Measurements from ENCODE around the gene NRM. TPM values are rescaled to one million over a fixed set of nuclear protein-coding genes. Genes with fewer than 3 reads are reported as not detected.

NRM gene
- 3.5 and 4.4 TPM in 2 replicates for total RNA-seq

GRCh38 chr6:30690403-30691207 is at the start of gene NRM:
Gene NRM (minus strand): TSS chr6:30690984. CDS start chr6:30690974, 10 bp downstream.

GRCh38 chr6:30719791-30720737 is 29.3 kb upstream of the NRM start, which contains the start of gene TUBB:
Gene TUBB (plus strand): TSS chr6:30720352. CDS start chr6:30720507, 155 bp downstream.

GRCh38 chr6:30717129-30717844 is 26.5 kb upstream of the NRM start, which contains the start of gene MDC1:
Gene MDC1 (minus strand): TSS chr6:30717281. CDS start chr6:30715175, 2,106 bp downstream.

GRCh38 chr6:30686009-30686907 is 4.5 kb downstream of the NRM start, which contains the start of gene PPP1R18:
Gene PPP1R18 (minus strand): TSS chr6:30686645. CDS start chr6:30686018, 627 bp downstream.

GRCh38 chr6:30672445-30673253 is 18.1 kb downstream of the NRM start, which contains the start of gene DHX16:
Gene DHX16 (minus strand): TSS chr6:30673006. CDS start chr6:30672841, 165 bp downstream.

GRCh38 chr6:30646450-30647241 is 44.1 kb downstream of the NRM start, which contains the start of gene C6orf136:
Gene C6orf136 (plus strand): TSS chr6:30647133. CDS start chr6:30647232, 99 bp downstream.

Small RNAs within 50 kb of the gene (small RNA-seq; reads per million reads assigned to genes)
- not detected for gene RF00019

Other genes with a start within 250 kb of the NRM start
- 291 and 298 TPM in 2 replicates for gene HLA-E, start 201.5 kb downstream of the NRM start, total RNA-seq
- 53.3 and 53.5 TPM in 2 replicates for gene GNL1, start 134.5 kb downstream of the NRM start, total RNA-seq
- 5.7 and 8.2 TPM in 2 replicates for gene PRR3, start 133.7 kb downstream of the NRM start, total RNA-seq
- gene ABCF1, start 119.5 kb downstream of the NRM start, total RNA-seq = 41.1 and 45.6 TPM in 2 replicates
- 43.3 and 56.8 TPM in 2 replicates for gene PPP1R10, start 73.7 kb downstream of the NRM start, total RNA-seq
- 84.2 and 95.2 TPM in 2 replicates for gene MRPS18B, start 73.1 kb downstream of the NRM start, total RNA-seq
- 4.6 and 6.3 TPM in 2 replicates for gene ATAT1, start 64.1 kb downstream of the NRM start, total RNA-seq
- gene C6orf136, start 43.9 kb downstream of the NRM start, total RNA-seq = 1.1 and 2.9 TPM in 2 replicates
- gene DHX16, start 18.0 kb downstream of the NRM start, total RNA-seq = 22.9 and 23.0 TPM in 2 replicates
- gene PPP1R18, start 4.3 kb downstream of the NRM start, total RNA-seq = 47.8 and 67.2 TPM in 2 replicates
- gene MDC1, start 26.3 kb upstream of the NRM start, total RNA-seq = 6.8 and 8.4 TPM in 2 replicates
- 566 and 592 TPM in 2 replicates for gene TUBB, start 29.4 kb upstream of the NRM start, total RNA-seq
- 90.3 and 99.3 TPM in 2 replicates for gene FLOT1, start 51.7 kb upstream of the NRM start, total RNA-seq
- gene IER3, start 53.6 kb upstream of the NRM start, total RNA-seq = 17.0 and 54.6 TPM in 2 replicates
- gene DDR1, start 193.5 kb upstream of the NRM start, total RNA-seq = 16.7 and 22.2 TPM in 2 replicates
- gene GTF2H4, start 217.2 kb upstream of the NRM start, total RNA-seq = 12.3 and 16.5 TPM in 2 replicates
- 10.8 and 14.5 TPM in 2 replicates for gene VARS2, start 223.3 kb upstream of the NRM start, total RNA-seq
- not detected in 2 replicates for gene SFTA2, start 241.2 kb upstream of the NRM start, total RNA-seq
- not detected in 2 replicates for gene MUCL3, start 250.0 kb upstream of the NRM start, total RNA-seq